BJ (cell line): ENCODE data around the gene TSKS. TPM values are rescaled to one million over a fixed set of nuclear protein-coding genes. Genes with fewer than 3 reads are reported as not detected.

Source experiments
- CTCF ChIA-PET: fragments of 350-600 bp; formaldehyde crosslinking; extraction: SDS; loops from one replicate; lab custom pipeline; 2021; ENCODE audit warnings: antibody characterized with exemption, inconsistent platforms; lab: Yijun Ruan, JAX
- POLR2A ChIA-PET: fragments of 300-600 bp; sonication (Branson Sonifier 250); formaldehyde crosslinking; extraction: SDS; loops from one replicate; lab custom pipeline; 2021; ENCODE audit warnings: antibody characterized with exemption; lab: Charles Lee
- DNase-seq: peaks from one replicate; pipeline ENCODE4 v3.0.0-alpha.2; 2011; ENCODE audit warnings: low read depth
- H3K27me3 ChIP-seq: 2 replicates; pipeline ENCODE4 v1.6.0; 2011; ENCODE audit warnings: low read length; ENCODE audit not compliant: control insufficient read depth, insufficient read depth
- H3K36me3 ChIP-seq: 2 replicates; pipeline ENCODE4 v1.5.1; 2011; ENCODE audit warnings: low read length; ENCODE audit not compliant: control insufficient read depth, insufficient read depth
- H3K4me3 ChIP-seq: 2 replicates; pipeline ENCODE4 v1.5.1; 2011; ENCODE audit warnings: low read depth, mild to moderate bottlenecking, control low read depth, low read length
- polyA plus RNA-seq: library from polyadenylated mRNA; depleted of rRNA; stranded (reverse); fragments of >200 nt; gene quantifications from 2 replicates; pipeline ENCODE4 v1.2.3, GENCODE V29; 2011
- TF ChIP-seq, protein P1 (sequence below): IDR thresholded peaks from 2 replicates; pipeline ENCODE4 v1.5.1; 2011; ENCODE audit warnings: low read depth, mild to moderate bottlenecking, control low read depth, inconsistent platforms, low read length, moderate library complexity; ENCODE audit not compliant: insufficient read depth

TSKS gene
- polyA plus RNA-seq, 1 experiment: 0.15 TPM

GRCh38 chr19:49749055-49749716, 13.9 kb downstream of the TSKS start:
- TF ChIP-seq, protein P1, sequence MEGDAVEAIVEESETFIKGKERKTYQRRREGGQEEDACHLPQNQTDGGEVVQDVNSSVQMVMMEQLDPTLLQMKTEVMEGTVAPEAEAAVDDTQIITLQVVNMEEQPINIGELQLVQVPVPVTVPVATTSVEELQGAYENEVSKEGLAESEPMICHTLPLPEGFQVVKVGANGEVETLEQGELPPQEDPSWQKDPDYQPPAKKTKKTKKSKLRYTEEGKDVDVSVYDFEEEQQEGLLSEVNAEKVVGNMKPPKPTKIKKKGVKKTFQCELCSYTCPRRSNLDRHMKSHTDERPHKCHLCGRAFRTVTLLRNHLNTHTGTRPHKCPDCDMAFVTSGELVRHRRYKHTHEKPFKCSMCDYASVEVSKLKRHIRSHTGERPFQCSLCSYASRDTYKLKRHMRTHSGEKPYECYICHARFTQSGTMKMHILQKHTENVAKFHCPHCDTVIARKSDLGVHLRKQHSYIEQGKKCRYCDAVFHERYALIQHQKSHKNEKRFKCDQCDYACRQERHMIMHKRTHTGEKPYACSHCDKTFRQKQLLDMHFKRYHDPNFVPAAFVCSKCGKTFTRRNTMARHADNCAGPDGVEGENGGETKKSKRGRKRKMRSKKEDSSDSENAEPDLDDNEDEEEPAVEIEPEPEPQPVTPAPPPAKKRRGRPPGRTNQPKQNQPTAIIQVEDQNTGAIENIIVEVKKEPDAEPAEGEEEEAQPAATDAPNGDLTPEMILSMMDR: no peak
- CTCF ChIA-PET: no interaction called here
- POLR2A ChIA-PET: no interaction called here
- no peak for DNase-seq
- Histone ChIP-seq H3K36me3 (no peaks in the 10 kb centered on the region), H3K27me3 (no peaks in the 10 kb centered on the region), H3K4me3 (no peak overlapping the region)

- Histone ChIP-seq H3K27me3 (no peaks in the 10 kb centered on the region), H3K4me3 (no peak overlapping the region), H3K36me3 (no peaks in the 10 kb centered on the region)
- DNase-seq: no peak
- POLR2A ChIA-PET: no interaction called here
- TF ChIP-seq, protein P1: no peak
- CTCF ChIA-PET: no interaction called here
Observed at GRCh38 chr19:49746206-49746958, 16.7 kb downstream of the TSKS start.

DNA sequence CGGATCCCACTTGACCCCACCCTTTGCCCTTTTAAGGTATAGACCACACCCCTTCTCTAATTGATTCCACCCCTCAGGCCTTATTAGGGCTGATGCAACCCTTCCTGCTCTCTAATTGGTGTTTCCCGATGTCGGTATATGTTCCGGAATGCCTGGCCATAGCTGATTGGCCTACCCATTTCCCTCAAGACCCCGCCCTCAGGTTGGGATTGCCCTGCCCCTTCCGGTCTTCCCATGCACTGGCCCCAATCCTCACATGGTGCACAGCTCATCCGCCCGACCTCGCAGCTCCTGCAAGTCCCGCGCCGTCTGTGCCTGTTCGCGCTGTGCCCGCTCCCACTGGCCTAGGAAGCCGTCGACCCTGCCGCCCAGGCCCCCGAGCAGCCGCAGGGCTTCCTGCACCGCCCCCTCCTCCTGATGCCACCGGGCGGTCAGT, 18.1 kb downstream of the TSKS start:
- Histone ChIP-seq H3K27me3 (no peaks in the 10 kb centered on the region), H3K4me3 (no peak overlapping the region), H3K36me3 (no peaks in the 10 kb centered on the region)
- POLR2A ChIA-PET: no interaction called here
- CTCF ChIA-PET: no interaction called here
- DNase-seq: no peak
- TF ChIP-seq, protein P1: no peak

- Histone ChIP-seq H3K27me3 (no peaks in the 10 kb centered on the region), H3K4me3 (no peak overlapping the region), H3K36me3 (no peaks in the 10 kb centered on the region)
- ChIA-PET POLR2A (no interaction called here), CTCF (interaction anchor here (1.0 kb wide), 1 partner anchor 9 kb away, joined by 3 read pairs; no protein-coding TSS in a partner anchor)
- DNase-seq: no peak
- TF ChIP-seq, protein P1: no peak
Observed at GRCh38 chr19:49741210-49741844, 21.8 kb downstream of the TSKS start.

DNA sequence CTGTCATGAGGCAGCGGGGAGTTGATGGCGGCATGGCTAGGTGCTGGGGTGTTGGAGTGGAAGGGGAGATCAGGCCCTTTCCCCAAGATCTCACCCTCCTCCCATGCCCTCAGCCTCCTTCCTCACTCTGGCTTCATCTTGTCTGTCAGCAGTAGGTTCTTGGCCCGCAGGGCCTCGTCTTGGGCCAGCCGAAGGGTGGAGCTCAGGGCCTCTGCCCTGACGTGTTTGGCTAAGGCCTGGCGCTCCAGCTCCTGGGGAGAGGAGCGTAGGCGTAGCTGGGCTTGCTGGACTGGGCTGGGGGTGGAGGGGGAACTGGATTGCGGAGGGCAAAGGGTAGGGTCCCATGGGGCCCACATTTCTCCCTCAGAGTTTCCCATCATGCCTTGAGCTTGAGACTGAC, 23.2 kb downstream of the TSKS start:
- Histone ChIP-seq H3K27me3 (no peaks in the 10 kb centered on the region), H3K36me3 (no peaks in the 10 kb centered on the region), H3K4me3 (no peak overlapping the region)
- TF ChIP-seq, protein P1: no peak
- ChIA-PET POLR2A (no interaction called here), CTCF (interaction anchor here (0.8 kb wide), 1 partner anchor 10 kb away, joined by 3 read pairs; no protein-coding TSS in a partner anchor)
- no peak for DNase-seq
